ENCODE data around the gene HSPB8. TPM values are rescaled to one million over a fixed set of nuclear protein-coding genes. Genes with fewer than 3 reads are reported as not detected.

HSPB8 gene
- total and polyA plus RNA-seq, 4 experiments from 2014 or later: not detected

GRCh38 chr12:119180380-119181040, 1.8 kb downstream of the HSPB8 start:
- Histone ChIP-seq H3K4me3 (ENCODE audit: low read length in 2 of 2) (no peak overlapping the region), H3K27ac (ENCODE audit: low read depth, low read length) (no peak overlapping the region), H3K27me3 (ENCODE audit: insufficient read depth, low read length) (no peaks in the 10 kb centered on the region), H3K9me3 (ENCODE audit: control insufficient read depth in 1 of 2, low read length in 2 of 2) (no peaks in the 10 kb centered on the region), H3K4me1 (ENCODE audit: insufficient read depth, low read length) (no peaks in the 10 kb centered on the region), H3K36me3 (ENCODE audit: insufficient read depth, low read length) (no peaks in the 10 kb centered on the region)
- intact Hi-C loops (cut with micrococcal nuclease): no loop called here
- ChIA-PET CTCF (ENCODE audit: partially characterized antibody) (no interaction called here), POLR2A (ENCODE audit: partially characterized antibody) (no interaction called here)
- Mint-ChIP-seq H3K27me3 (peaks cover 5 to 10% of the 10 kb centered on the region in 2 donors), H3K36me3 (no peaks in the 10 kb centered on the region), H3K9me3 (peaks cover 0 to 2% (median 0%) of the 10 kb centered on the region in 8 donors), H3K4me3 (no peak overlapping the region), H3K4me1 (no peaks in the 10 kb centered on the region), H3K27ac (no peak overlapping the region)
- DNase-seq: no peak

GRCh38 chr12:119181202-119181601, 2.5 kb downstream of the HSPB8 start:
- Mint-ChIP-seq H3K9me3 (peaks cover 0 to 2% (median 0%) of the 10 kb centered on the region in 8 donors), H3K36me3 (no peaks in the 10 kb centered on the region), H3K4me3 (no peak overlapping the region), H3K27me3 (peaks cover 5 to 9% of the 10 kb centered on the region in 2 donors), H3K4me1 (no peaks in the 10 kb centered on the region), H3K27ac (no peak overlapping the region)
- no peak for DNase-seq
- Histone ChIP-seq H3K4me3 (ENCODE audit: low read length in 2 of 2) (no peak overlapping the region), H3K27ac (ENCODE audit: low read depth, low read length) (no peak overlapping the region), H3K9me3 (ENCODE audit: control insufficient read depth in 1 of 2, low read length in 2 of 2) (no peaks in the 10 kb centered on the region), H3K4me1 (ENCODE audit: insufficient read depth, low read length) (no peaks in the 10 kb centered on the region), H3K27me3 (ENCODE audit: insufficient read depth, low read length) (no peaks in the 10 kb centered on the region), H3K36me3 (ENCODE audit: insufficient read depth, low read length) (no peaks in the 10 kb centered on the region)
- ChIA-PET POLR2A (ENCODE audit: partially characterized antibody) (no interaction called here), CTCF (ENCODE audit: partially characterized antibody) (no interaction called here)
- intact Hi-C loops (cut with micrococcal nuclease): no loop called here

GRCh38 chr12:119181944-119182343, 3.2 kb downstream of the HSPB8 start:
- intact Hi-C loops (cut with micrococcal nuclease): no loop called here
- peaks cover 0 to 2% (median 0%) of the 10 kb centered on the region in 8 donors for H3K9me3 Mint-ChIP-seq
- H3K36me3 ChIP-seq (ENCODE audit: insufficient read depth, low read length): no peaks in the 10 kb centered on the region
- no peaks in the 10 kb centered on the region for H3K9me3 ChIP-seq (ENCODE audit: control insufficient read depth in 1 of 2, low read length in 2 of 2)
- H3K27me3 Mint-ChIP-seq: peaks cover 4 to 5% of the 10 kb centered on the region in 2 donors
- POLR2A ChIA-PET (ENCODE audit: partially characterized antibody): no interaction called here
- H3K4me3 ChIP-seq (ENCODE audit: low read length in 2 of 2): no peak overlapping the region
- H3K4me3 Mint-ChIP-seq: no peak overlapping the region
- no peaks in the 10 kb centered on the region for H3K36me3 Mint-ChIP-seq
- no peak overlapping the region for H3K27ac Mint-ChIP-seq
- CTCF ChIA-PET (ENCODE audit: partially characterized antibody): no interaction called here
- H3K27ac ChIP-seq (ENCODE audit: low read depth, low read length): no peak overlapping the region
- no peak for DNase-seq
- no peaks in the 10 kb centered on the region for H3K27me3 ChIP-seq (ENCODE audit: insufficient read depth, low read length)
- no peaks in the 10 kb centered on the region for H3K4me1 Mint-ChIP-seq
- H3K4me1 ChIP-seq (ENCODE audit: insufficient read depth, low read length): no peaks in the 10 kb centered on the region

- no peak overlapping the region for H3K4me3 ChIP-seq (ENCODE audit: low read length in 2 of 2)
- DNase-seq: no peak
- Mint-ChIP-seq H3K4me3 (no peak overlapping the region), H3K9me3 (peaks cover 0 to 2% (median 0%) of the 10 kb centered on the region in 8 donors), H3K27me3 (peaks cover 3 to 4% of the 10 kb centered on the region in 2 donors), H3K27ac (peak overlapping the region in 1 of 7 donors; percentile 41), H3K36me3 (no peaks in the 10 kb centered on the region), H3K4me1 (no peaks in the 10 kb centered on the region)
- no peaks in the 10 kb centered on the region for H3K4me1 ChIP-seq (ENCODE audit: insufficient read depth, low read length)
- POLR2A ChIA-PET (ENCODE audit: partially characterized antibody): no interaction called here
- H3K36me3 ChIP-seq (ENCODE audit: insufficient read depth, low read length): no peaks in the 10 kb centered on the region
- CTCF ChIA-PET (ENCODE audit: partially characterized antibody): no interaction called here
- no peaks in the 10 kb centered on the region for H3K9me3 ChIP-seq (ENCODE audit: control insufficient read depth in 1 of 2, low read length in 2 of 2)
- H3K27me3 ChIP-seq (ENCODE audit: insufficient read depth, low read length): no peaks in the 10 kb centered on the region
- no peak overlapping the region for H3K27ac ChIP-seq (ENCODE audit: low read depth, low read length)
- intact Hi-C loops (cut with micrococcal nuclease): no loop called here
Measured at GRCh38 chr12:119182701-119183493, 4.2 kb downstream of the HSPB8 start.

- Mint-ChIP-seq H3K36me3 (no peaks in the 10 kb centered on the region), H3K27ac (no peak overlapping the region), H3K27me3 (peaks cover 0 to 1% of the 10 kb centered on the region in 2 donors), H3K4me3 (no peak overlapping the region), H3K4me1 (no peaks in the 10 kb centered on the region), H3K9me3 (peaks cover 0 to 1% (median 0%) of the 10 kb centered on the region in 8 donors)
- Histone ChIP-seq H3K4me1 (ENCODE audit: insufficient read depth, low read length) (no peaks in the 10 kb centered on the region), H3K27ac (ENCODE audit: low read depth, low read length) (no peak overlapping the region), H3K9me3 (ENCODE audit: control insufficient read depth in 1 of 2, low read length in 2 of 2) (no peaks in the 10 kb centered on the region), H3K36me3 (ENCODE audit: insufficient read depth, low read length) (no peaks in the 10 kb centered on the region), H3K27me3 (ENCODE audit: insufficient read depth, low read length) (no peaks in the 10 kb centered on the region), H3K4me3 (ENCODE audit: low read length in 2 of 2) (no peak overlapping the region)
- CTCF ChIA-PET (ENCODE audit: partially characterized antibody): no interaction called here
- DNase-seq: no peak
- POLR2A ChIA-PET (ENCODE audit: partially characterized antibody): no interaction called here
- intact Hi-C loops (cut with micrococcal nuclease): no loop called here
Measured at GRCh38 chr12:119183942-119184695, 5.4 kb downstream of the HSPB8 start.

GRCh38 chr12:119195256-119195655, 16.5 kb downstream of the HSPB8 start:
- Histone ChIP-seq H3K36me3 (ENCODE audit: insufficient read depth, low read length) (no peaks in the 10 kb centered on the region), H3K4me3 (ENCODE audit: low read length in 2 of 2) (no peak overlapping the region), H3K27me3 (ENCODE audit: insufficient read depth, low read length) (no peaks in the 10 kb centered on the region), H3K4me1 (ENCODE audit: insufficient read depth, low read length) (no peaks in the 10 kb centered on the region), H3K27ac (ENCODE audit: low read depth, low read length) (no peak overlapping the region), H3K9me3 (ENCODE audit: control insufficient read depth in 1 of 2, low read length in 2 of 2) (no peaks in the 10 kb centered on the region)
- H3K27me3 Mint-ChIP-seq: peaks cover 0 to 1% of the 10 kb centered on the region in 2 donors
- H3K27ac Mint-ChIP-seq: peak overlapping the region in 1 of 7 donors; percentile 43
- ChIA-PET POLR2A (ENCODE audit: partially characterized antibody) (no interaction called here), CTCF (ENCODE audit: partially characterized antibody) (no interaction called here)
- H3K4me1 Mint-ChIP-seq: no peaks in the 10 kb centered on the region
- H3K4me3 Mint-ChIP-seq: no peak overlapping the region
- DNase-seq: no peak
- no peaks in the 10 kb centered on the region for H3K36me3 Mint-ChIP-seq
- peaks cover 0 to 5% (median 1%) of the 10 kb centered on the region in 8 donors for H3K9me3 Mint-ChIP-seq
- intact Hi-C loops (cut with micrococcal nuclease): no loop called here

GRCh38 chr12:119198440-119198839, 19.7 kb downstream of the HSPB8 start:
- Histone ChIP-seq H3K9me3 (ENCODE audit: control insufficient read depth in 1 of 2, low read length in 2 of 2) (no peaks in the 10 kb centered on the region), H3K27ac (ENCODE audit: low read depth, low read length) (no peak overlapping the region), H3K4me3 (ENCODE audit: low read length in 2 of 2) (no peak overlapping the region), H3K4me1 (ENCODE audit: insufficient read depth, low read length) (no peaks in the 10 kb centered on the region), H3K36me3 (ENCODE audit: insufficient read depth, low read length) (no peaks in the 10 kb centered on the region), H3K27me3 (ENCODE audit: insufficient read depth, low read length) (no peaks in the 10 kb centered on the region)
- H3K4me3 Mint-ChIP-seq: no peak overlapping the region
- no peak for DNase-seq
- peaks cover 0 to 5% (median 1%) of the 10 kb centered on the region in 8 donors for H3K9me3 Mint-ChIP-seq
- no peaks in the 10 kb centered on the region for H3K36me3 Mint-ChIP-seq
- CTCF ChIA-PET (ENCODE audit: partially characterized antibody): interaction anchor here (0.7 kb wide), 1 partner anchor 160 kb away, joined by 3 read pairs; no protein-coding TSS in a partner anchor
- peaks cover 0 to 1% of the 10 kb centered on the region in 2 donors for H3K27me3 Mint-ChIP-seq
- no peaks in the 10 kb centered on the region for H3K4me1 Mint-ChIP-seq
- intact Hi-C loops (cut with micrococcal nuclease): no loop called here
- POLR2A ChIA-PET (ENCODE audit: partially characterized antibody): no interaction called here
- H3K27ac Mint-ChIP-seq: no peak overlapping the region
